ENCODE data around the gene MORF4L2. TPM values are rescaled to one million over a fixed set of nuclear protein-coding genes. Genes with fewer than 3 reads are reported as not detected.

The MORF4L2 gene, protein sequence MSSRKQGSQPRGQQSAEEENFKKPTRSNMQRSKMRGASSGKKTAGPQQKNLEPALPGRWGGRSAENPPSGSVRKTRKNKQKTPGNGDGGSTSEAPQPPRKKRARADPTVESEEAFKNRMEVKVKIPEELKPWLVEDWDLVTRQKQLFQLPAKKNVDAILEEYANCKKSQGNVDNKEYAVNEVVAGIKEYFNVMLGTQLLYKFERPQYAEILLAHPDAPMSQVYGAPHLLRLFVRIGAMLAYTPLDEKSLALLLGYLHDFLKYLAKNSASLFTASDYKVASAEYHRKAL
- 469 and 495 TPM in 2 replicates for total RNA-seq (2014; rRNA removed; shearing (Covaris generic))
- polyA plus RNA-seq (2015; cell fraction: cytosol; rRNA removed), result 381 and 393 TPM in 2 replicates
- polyA plus RNA-seq (2015; cell fraction: nucleus; rRNA removed), result 1,327 and 1,371 TPM in 2 replicates

- peak; percentile 98 for DNase-seq (ENCODE audit: low read depth, low spot score)
- in situ Hi-C loops (cut with HindIII; ENCODE audit: low pct_unique_long_range_greater_than_20kb, low sequenced_read_pairs), result no loop called here
These were observed at the start of gene MORF4L2 for GRCh38 chrX:103686199-103687072. Gene MORF4L2, minus strand, starts transcription at chrX:103686699. Its CDS starts 9,672 bp downstream, at chrX:103677027.

DNA sequence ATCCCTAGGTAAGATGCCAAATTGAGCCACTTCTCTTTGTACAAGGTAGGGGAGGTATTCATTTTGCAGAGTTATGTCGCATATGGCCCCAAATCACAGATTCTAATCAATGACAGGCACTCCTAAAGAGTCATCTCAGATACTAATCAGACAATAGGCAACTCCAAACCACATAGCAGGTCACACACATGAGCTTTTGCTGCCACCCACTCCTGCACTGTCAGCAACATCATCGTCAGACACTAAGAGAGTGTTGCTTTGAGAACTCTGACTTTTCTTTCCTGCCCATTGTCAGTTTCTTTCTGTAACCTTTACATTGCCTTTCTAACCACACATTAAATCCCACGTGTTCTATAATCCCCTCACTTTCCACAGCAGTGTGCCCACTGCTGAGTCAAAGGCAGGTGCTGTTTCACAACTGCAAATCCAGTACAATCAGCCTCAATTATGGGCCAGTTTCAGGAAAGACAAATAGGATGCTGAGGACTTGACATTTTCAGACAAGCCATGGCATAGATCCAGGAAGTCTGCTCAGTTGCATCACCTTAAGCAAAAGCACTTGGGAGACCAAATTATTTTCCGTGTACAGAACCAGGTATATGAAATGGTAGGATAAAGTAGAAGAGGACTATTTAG is 47.7 kb upstream of the MORF4L2 start:
- in situ Hi-C loops (cut with HindIII; ENCODE audit: low pct_unique_long_range_greater_than_20kb, low sequenced_read_pairs), result no loop called here
- peak; percentile 16 for DNase-seq (ENCODE audit: low read depth, low spot score)

DNA sequence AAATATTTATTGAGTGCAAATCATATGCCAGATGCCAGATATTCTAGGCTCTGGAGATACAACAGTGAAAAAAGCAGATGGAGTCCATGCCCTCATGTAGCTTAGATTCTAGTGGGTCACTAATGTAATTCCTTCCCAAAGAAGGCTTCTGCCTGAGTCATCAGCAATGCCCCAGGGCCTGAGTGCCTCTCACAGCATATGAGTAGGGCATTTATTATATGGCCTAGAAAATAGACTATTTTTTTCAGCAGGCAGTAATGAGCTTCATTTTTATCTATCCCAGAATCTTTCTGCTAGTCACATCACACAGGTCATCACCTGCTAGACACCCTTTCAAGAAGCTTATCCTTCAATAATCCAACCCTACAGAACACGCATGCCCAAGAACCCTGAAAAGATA is 46.5 kb upstream of the MORF4L2 start:
- in situ Hi-C loops (cut with HindIII; ENCODE audit: low pct_unique_long_range_greater_than_20kb, low sequenced_read_pairs), result no loop called here
- DNase-seq (ENCODE audit: low read depth, low spot score), result no peak

GRCh38 chrX:103730796-103731493 is 44.4 kb upstream of the MORF4L2 start:
- DNase-seq (ENCODE audit: low read depth, low spot score), result no peak
- in situ Hi-C loops (cut with HindIII; ENCODE audit: low pct_unique_long_range_greater_than_20kb, low sequenced_read_pairs), result no loop called here

DNA sequence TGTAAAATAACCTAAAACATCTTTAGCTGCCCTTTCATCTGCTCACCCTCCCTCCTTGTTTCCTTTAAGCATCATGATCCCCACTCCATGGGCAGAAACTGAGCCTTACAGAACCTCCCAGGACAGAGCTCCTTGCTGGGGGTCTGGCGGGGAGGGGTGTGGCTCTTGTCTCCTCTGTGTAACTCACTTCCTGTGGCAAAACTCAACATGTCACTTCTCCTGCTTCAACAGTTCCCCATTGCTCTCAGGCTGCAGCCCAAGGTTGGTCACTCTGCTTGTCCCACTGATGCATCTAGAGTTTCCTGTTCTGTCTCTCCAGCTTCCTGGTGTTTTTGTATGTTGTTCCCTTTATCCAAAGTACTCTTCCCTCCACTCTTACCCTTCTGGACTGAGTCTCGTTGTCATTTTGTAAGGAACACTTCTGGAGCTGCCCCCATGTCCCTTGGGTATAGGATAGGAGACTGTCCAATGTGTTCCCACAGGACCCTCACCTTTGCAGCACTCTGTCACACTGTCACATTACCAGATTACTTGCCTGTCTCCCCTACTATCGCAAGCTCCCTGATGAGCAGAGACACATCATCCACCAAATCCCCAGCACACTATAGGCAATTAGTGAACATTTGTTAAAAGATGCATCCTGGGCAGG is 43.8 kb upstream of the MORF4L2 start:
- DNase-seq (ENCODE audit: low read depth, low spot score), result no peak
- in situ Hi-C loops (cut with HindIII; ENCODE audit: low pct_unique_long_range_greater_than_20kb, low sequenced_read_pairs), result no loop called here

DNA sequence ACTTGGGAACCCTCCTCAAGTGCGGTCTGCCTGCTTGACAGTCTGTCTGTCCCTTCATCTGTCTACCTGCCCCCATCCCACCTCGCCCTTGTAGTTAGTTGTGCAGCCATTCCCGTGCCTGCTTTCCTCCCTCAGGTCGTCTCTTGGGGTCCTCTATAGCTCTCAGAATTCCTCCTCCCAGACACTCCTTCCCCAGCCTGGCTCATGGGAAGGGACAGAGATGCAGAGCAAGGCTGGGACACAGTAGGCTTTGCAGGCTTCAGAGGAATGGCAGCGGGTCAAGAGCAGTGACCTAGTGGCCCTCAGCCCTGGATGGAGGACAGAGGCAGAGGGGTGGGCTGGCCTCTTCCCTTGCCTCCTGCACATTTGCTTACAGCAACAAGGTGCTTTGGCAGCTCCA is 42.5 kb upstream of the MORF4L2 start:
- in situ Hi-C loops (cut with HindIII; ENCODE audit: low pct_unique_long_range_greater_than_20kb, low sequenced_read_pairs), result no loop called here
- DNase-seq (ENCODE audit: low read depth, low spot score), result no peak

DNA sequence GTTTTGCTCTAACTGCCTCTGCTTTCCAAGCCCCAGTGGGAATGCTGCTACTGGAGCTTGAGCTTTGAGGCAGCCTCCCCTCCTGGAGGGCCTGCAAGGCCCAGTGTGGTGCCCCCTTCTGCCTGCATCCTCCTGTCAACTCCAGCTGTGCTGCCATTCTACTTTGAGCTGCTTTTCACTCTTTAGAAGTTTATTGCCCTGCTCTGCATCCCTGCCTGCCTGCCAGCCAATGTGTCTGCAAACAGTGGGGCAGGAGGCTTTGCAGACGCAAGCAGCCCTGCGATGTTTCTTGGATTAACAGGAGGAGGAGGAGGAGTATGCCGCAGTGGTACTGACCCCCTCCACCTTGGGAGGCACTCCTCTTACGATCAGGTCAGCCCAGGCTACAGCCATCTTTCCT is 40.6 kb upstream of the MORF4L2 start:
- in situ Hi-C loops (cut with HindIII; ENCODE audit: low pct_unique_long_range_greater_than_20kb, low sequenced_read_pairs), result no loop called here
- DNase-seq (ENCODE audit: low read depth, low spot score), result no peak

DNA sequence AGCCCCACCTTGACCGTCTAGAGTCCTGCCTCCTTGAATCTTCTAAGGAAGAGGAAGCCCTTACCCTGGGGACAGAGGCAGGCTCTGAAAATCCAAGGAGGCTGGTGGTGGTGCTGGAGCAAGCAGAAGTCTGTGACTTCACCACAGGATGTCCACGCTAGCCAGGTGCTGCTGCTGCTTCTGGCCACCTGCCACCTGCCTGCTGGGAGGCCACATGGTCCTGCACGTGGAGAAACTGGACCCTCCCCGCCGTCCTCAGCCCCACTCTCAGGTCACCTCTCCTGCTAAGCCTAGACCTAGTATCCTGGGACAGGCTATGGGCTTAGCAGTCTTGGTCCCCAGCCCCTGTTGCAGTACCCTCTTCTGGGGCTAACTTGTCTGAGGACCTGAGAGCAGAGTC is 40.0 kb upstream of the MORF4L2 start:
- no peak for DNase-seq (ENCODE audit: low read depth, low spot score)
- in situ Hi-C loops (cut with HindIII; ENCODE audit: low pct_unique_long_range_greater_than_20kb, low sequenced_read_pairs), result no loop called here

- no peak for DNase-seq (ENCODE audit: low read depth, low spot score)
- in situ Hi-C loops (cut with HindIII; ENCODE audit: low pct_unique_long_range_greater_than_20kb, low sequenced_read_pairs), result no loop called here
These were observed 36.0 kb upstream of the MORF4L2 start for GRCh38 chrX:103722505-103722904.

DNA sequence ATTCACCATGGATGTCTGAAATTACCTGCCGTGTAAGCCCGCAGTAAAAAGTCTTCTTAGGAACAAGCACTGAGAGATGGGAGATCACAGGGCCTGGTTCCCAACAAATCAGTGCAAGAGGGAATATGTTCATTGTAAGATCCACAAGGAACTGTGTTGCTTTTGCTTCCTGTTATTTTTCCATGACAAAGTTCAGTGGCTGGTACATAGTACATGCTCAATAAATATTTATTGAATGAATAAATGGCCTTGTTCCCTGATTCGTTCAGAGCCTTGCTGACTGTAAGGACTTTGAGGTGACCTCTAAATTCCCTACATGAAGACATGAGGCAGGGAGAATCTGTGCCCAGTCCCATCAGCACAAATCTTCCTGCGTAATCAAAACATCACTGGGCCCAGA is 31.6 kb upstream of the MORF4L2 start:
- in situ Hi-C loops (cut with HindIII; ENCODE audit: low pct_unique_long_range_greater_than_20kb, low sequenced_read_pairs), result no loop called here

DNA sequence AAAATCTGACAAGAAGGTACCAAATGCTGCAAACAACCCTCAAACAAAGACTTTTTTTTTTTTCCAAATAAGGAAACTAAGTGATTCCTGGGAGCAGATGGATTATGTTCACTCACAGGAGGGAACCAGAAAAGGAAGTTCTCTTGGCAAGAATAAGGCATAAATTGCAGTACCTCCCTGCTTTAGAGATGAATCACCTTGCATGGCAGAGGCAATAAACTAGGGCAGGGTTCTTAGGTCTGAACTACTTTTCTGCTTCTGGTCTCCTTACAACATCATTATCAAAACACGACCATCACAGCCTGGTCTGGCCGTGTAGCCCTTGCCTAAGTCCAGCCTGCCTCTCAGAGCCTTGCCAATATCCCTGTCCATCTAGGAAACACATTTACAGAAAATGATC is 30.5 kb upstream of the MORF4L2 start:
- in situ Hi-C loops (cut with HindIII; ENCODE audit: low pct_unique_long_range_greater_than_20kb, low sequenced_read_pairs), result no loop called here
- no peak for DNase-seq (ENCODE audit: low read depth, low spot score)

More for the DNA sequence above, 31.6 kb upstream of the MORF4L2 start:
- DNase-seq (ENCODE audit: low read depth, low spot score), result no peak

DNA sequence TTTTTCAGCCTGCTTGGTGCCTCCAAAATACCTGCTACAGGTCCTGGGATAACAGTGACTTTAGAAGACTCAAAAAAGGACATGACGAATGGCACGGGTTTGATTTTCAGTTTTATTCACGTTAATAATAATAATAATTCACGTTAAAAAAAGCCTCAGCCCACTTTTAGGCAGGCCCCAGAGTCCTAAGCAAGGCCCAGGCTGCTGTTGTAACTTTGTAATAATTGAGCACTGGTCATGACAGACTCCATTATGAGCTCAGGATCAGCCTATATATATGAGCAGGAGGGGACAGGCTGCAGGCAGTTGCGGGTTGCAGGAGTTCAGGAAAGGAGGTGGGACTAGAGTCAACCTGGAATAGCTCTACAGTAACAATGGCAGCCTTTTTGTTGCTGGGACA is 24.1 kb upstream of the MORF4L2 start, which contains the start of gene TMEM31:
TMEM31 (plus strand) TSS at position 301 of the 400 bp plus-strand sequence. CDS start 1,350 bp downstream, outside the sequence.
- in situ Hi-C loops (cut with HindIII; ENCODE audit: low pct_unique_long_range_greater_than_20kb, low sequenced_read_pairs), result no loop called here
- DNase-seq (ENCODE audit: low read depth, low spot score), result no peak

DNA sequence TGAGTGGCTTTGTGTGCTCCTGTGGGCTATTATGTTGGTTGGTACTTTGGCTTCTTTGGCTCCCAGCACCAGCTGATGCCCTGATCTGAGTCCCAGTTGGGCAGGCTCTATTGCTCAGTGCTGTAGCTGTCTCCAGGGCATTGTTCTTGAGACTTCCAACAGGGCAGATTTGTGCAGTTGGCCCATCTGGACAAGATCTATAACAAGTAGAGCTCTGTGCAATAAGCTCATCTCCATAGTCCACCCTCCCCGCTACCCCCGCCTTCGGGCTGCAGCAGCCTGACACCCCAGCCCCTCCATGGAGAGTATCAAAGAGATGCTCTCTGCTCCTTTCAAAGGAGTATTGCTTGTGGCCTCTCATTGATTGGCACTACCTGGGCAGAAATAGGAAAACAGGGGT is 18.4 kb upstream of the MORF4L2 start:
- DNase-seq (ENCODE audit: low read depth, low spot score), result no peak
- in situ Hi-C loops (cut with HindIII; ENCODE audit: low pct_unique_long_range_greater_than_20kb, low sequenced_read_pairs), result no loop called here

DNA sequence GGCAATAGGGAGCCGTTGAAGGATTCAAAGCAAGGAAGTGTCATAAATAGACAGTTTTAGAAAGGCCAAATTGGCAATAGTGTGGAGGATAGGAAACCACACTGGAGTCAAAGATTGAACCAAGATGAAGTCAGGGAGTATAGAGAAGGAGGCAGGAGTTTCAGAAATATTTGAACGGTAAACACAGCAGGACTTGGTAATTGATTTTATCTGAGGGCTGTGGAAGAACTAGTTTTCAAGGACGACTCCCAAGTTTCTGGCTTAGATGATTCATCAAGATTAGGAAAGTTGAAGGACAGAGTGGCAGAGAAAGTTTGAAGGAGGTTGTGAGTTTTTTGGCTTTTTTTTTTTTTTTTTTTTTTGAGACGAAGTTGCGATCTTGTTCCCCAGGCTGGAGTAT is 12.7 kb upstream of the MORF4L2 start:
- no peak for DNase-seq (ENCODE audit: low read depth, low spot score)
- in situ Hi-C loops (cut with HindIII; ENCODE audit: low pct_unique_long_range_greater_than_20kb, low sequenced_read_pairs), result no loop called here

- in situ Hi-C loops (cut with HindIII; ENCODE audit: low pct_unique_long_range_greater_than_20kb, low sequenced_read_pairs), result no loop called here
- no peak for DNase-seq (ENCODE audit: low read depth, low spot score)
These were observed 11.2 kb upstream of the MORF4L2 start for GRCh38 chrX:103697687-103698086.

- in situ Hi-C loops (cut with HindIII; ENCODE audit: low pct_unique_long_range_greater_than_20kb, low sequenced_read_pairs), result no loop called here
- DNase-seq (ENCODE audit: low read depth, low spot score), result no peak
These were observed 4.6 kb upstream of the MORF4L2 start for GRCh38 chrX:103691059-103691458.

DNA sequence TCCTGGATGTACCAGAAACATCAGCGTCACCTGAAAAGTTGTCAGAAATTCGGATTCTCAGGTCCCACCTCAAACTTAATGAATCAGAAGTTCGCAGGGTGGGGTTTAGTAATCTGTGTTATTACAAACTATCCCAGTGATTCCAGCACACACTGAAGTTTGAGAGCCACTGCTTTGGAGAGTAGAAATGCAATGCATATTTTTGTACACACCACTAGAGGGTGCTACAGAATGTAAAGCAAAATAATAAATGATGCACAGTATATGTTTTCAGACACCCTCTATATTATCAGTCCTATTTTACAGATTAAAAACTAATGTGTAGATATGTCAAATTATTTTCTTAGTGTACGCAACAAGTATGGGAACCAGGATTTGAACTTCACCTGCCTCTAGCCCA is 2.4 kb upstream of the MORF4L2 start:
- peak; percentile 51 for DNase-seq (ENCODE audit: low read depth, low spot score)
- in situ Hi-C loops (cut with HindIII; ENCODE audit: low pct_unique_long_range_greater_than_20kb, low sequenced_read_pairs), result no loop called here

Data from SK-MEL-5 (cell line).